Measurements from ENCODE around the gene DOCK8. TPM values are rescaled to one million over a fixed set of nuclear protein-coding genes. Genes with fewer than 3 reads are reported as not detected.
A peak's percentile ranks its signal among the peaks of the same experiment; 100 is the strongest.

The DOCK8 gene
- total RNA-seq, 3 donors from 2014 or later, result 18.4 to 34.1 (median 20.8) TPM

- intact Hi-C loops (cut with DNase I; ENCODE audit: low total_unique reads), result no loop called here
- TF ChIP-seq, protein P1, sequence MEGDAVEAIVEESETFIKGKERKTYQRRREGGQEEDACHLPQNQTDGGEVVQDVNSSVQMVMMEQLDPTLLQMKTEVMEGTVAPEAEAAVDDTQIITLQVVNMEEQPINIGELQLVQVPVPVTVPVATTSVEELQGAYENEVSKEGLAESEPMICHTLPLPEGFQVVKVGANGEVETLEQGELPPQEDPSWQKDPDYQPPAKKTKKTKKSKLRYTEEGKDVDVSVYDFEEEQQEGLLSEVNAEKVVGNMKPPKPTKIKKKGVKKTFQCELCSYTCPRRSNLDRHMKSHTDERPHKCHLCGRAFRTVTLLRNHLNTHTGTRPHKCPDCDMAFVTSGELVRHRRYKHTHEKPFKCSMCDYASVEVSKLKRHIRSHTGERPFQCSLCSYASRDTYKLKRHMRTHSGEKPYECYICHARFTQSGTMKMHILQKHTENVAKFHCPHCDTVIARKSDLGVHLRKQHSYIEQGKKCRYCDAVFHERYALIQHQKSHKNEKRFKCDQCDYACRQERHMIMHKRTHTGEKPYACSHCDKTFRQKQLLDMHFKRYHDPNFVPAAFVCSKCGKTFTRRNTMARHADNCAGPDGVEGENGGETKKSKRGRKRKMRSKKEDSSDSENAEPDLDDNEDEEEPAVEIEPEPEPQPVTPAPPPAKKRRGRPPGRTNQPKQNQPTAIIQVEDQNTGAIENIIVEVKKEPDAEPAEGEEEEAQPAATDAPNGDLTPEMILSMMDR (IDR thresholded peaks at IDR 0.05), result no peak
- TF ChIP-seq POLR2AphosphoS5 (IDR thresholded peaks at IDR 0.05) (no peak), POLR2A (IDR thresholded peaks at IDR 0.05) (no peak)
- H3K27me3 ChIP-seq, result no peaks in the 10 kb centered on the region
- H3K4me3 ChIP-seq, result no peak overlapping the region
- no peaks in the 10 kb centered on the region for H3K9me3 ChIP-seq
- no peaks in the 10 kb centered on the region for H3K4me1 ChIP-seq
- H3K36me3 ChIP-seq, result no peaks in the 10 kb centered on the region
- H3K27ac ChIP-seq, result no peak overlapping the region
- no peak for DNase-seq (ENCODE audit: low spot score in 2 of 2)
Observed at GRCh38 chr9:426976-427375, 212.3 kb downstream of the DOCK8 start.

- Histone ChIP-seq H3K27me3 (no peaks in the 10 kb centered on the region), H3K4me3 (no peak overlapping the region), H3K9me3 (no peaks in the 10 kb centered on the region), H3K4me1 (no peaks in the 10 kb centered on the region), H3K27ac (no peak overlapping the region), H3K36me3 (peaks cover 7% of the 10 kb centered on the region)
- TF ChIP-seq POLR2AphosphoS5 (IDR thresholded peaks at IDR 0.05) (no peak), POLR2A (IDR thresholded peaks at IDR 0.05) (no peak)
- TF ChIP-seq, protein P1 (IDR thresholded peaks at IDR 0.05), result no peak
- intact Hi-C loops (cut with DNase I; ENCODE audit: low total_unique reads), result no loop called here
- DNase-seq (ENCODE audit: low spot score in 2 of 2), result no peak
Observed at GRCh38 chr9:431701-432100, 217.0 kb downstream of the DOCK8 start.

GRCh38 chr9:436482-436881, 221.8 kb downstream of the DOCK8 start:
- H3K4me1 ChIP-seq, result no peaks in the 10 kb centered on the region
- no peak overlapping the region for H3K4me3 ChIP-seq
- H3K36me3 ChIP-seq, result peaks cover 8% of the 10 kb centered on the region
- H3K27ac ChIP-seq, result peak overlapping the region; percentile 40 to 67
- no peak for DNase-seq (ENCODE audit: low spot score in 2 of 2)
- TF ChIP-seq POLR2A (IDR thresholded peaks at IDR 0.05) (no peak), POLR2AphosphoS5 (IDR thresholded peaks at IDR 0.05) (no peak)
- TF ChIP-seq, protein P1 (IDR thresholded peaks at IDR 0.05), result no peak
- no peaks in the 10 kb centered on the region for H3K27me3 ChIP-seq
- intact Hi-C loops (cut with DNase I; ENCODE audit: low total_unique reads), result no loop called here
- H3K9me3 ChIP-seq, result no peaks in the 10 kb centered on the region

- H3K27ac ChIP-seq, result peak overlapping the region; percentile 40 to 67
- no peaks in the 10 kb centered on the region for H3K9me3 ChIP-seq
- H3K36me3 ChIP-seq, result peaks cover 11% of the 10 kb centered on the region
- H3K27me3 ChIP-seq, result no peaks in the 10 kb centered on the region
- no peak for DNase-seq (ENCODE audit: low spot score in 2 of 2)
- H3K4me1 ChIP-seq, result no peaks in the 10 kb centered on the region
- TF ChIP-seq POLR2A (IDR thresholded peaks at IDR 0.05), result no peak
- TF ChIP-seq, protein P1 (IDR thresholded peaks at IDR 0.05), result no peak
- TF ChIP-seq POLR2AphosphoS5 (IDR thresholded peaks at IDR 0.05), result no peak
- intact Hi-C loops (cut with DNase I; ENCODE audit: low total_unique reads), result no loop called here
- H3K4me3 ChIP-seq, result no peak overlapping the region
Observed at GRCh38 chr9:437066-437465, 222.4 kb downstream of the DOCK8 start.

GRCh38 chr9:437574-438001, 222.9 kb downstream of the DOCK8 start:
- Histone ChIP-seq H3K27me3 (no peaks in the 10 kb centered on the region), H3K4me3 (no peak overlapping the region), H3K4me1 (no peaks in the 10 kb centered on the region), H3K27ac (peak overlapping the region; percentile 40 to 77), H3K36me3 (peaks cover 11% of the 10 kb centered on the region), H3K9me3 (no peaks in the 10 kb centered on the region)
- intact Hi-C loops (cut with DNase I; ENCODE audit: low total_unique reads), result no loop called here
- TF ChIP-seq, protein P1 (IDR thresholded peaks at IDR 0.05), result no peak
- no peak for TF ChIP-seq POLR2A (IDR thresholded peaks at IDR 0.05)
- no peak for TF ChIP-seq POLR2AphosphoS5 (IDR thresholded peaks at IDR 0.05)
- no peak for DNase-seq (ENCODE audit: low spot score in 2 of 2)
